MM.1S (cell line): ENCODE data around the gene BMPER.
A peak's percentile ranks its signal among the peaks of the same experiment; 100 is the strongest.

Source experiments
- DNase-seq: peaks from one replicate; pipeline ENCODE4 v3.0.0-alpha.2; 2015
- H2AFZ ChIP-seq: fragments of 300-600 bp; sonication (generic); 2 replicates; pipeline ENCODE4 v1.6.0; 2016; ENCODE audit warnings: antibody characterized with exemption, low read length
- H3F3A ChIP-seq: fragments of 300-600 bp; sonication (generic); 2 replicates; pipeline ENCODE4 v1.6.1; 2016; ENCODE audit warnings: mild to moderate bottlenecking, antibody characterized with exemption, low read length, moderate library complexity, mixed read lengths; ENCODE audit not compliant: insufficient read depth
- H3K27ac ChIP-seq: fragments of 300-600 bp; sonication (generic); 2 replicates; pipeline ENCODE4 v1.5.1; 2016; ENCODE audit warnings: mild to moderate bottlenecking, low read length
- H3K27me3 ChIP-seq: fragments of 300-600 bp; sonication (generic); replicated peaks from 2 replicates; pipeline ENCODE4 v1.6.0; 2016; ENCODE audit warnings: low read length; ENCODE audit not compliant: insufficient read depth
- H3K36me3 ChIP-seq: fragments of 300-600 bp; sonication (generic); replicated peaks from 2 replicates; pipeline ENCODE4 v1.6.1; 2016; ENCODE audit warnings: mild to moderate bottlenecking, low read length, mixed read lengths; ENCODE audit not compliant: insufficient read depth
- H3K4me1 ChIP-seq: fragments of 300-600 bp; sonication (generic); 2 replicates; pipeline ENCODE4 v1.6.1; 2016; ENCODE audit warnings: low read length, mixed read lengths
- H3K4me2 ChIP-seq: fragments of 300-600 bp; sonication (generic); 2 replicates; pipeline ENCODE4 v1.6.0; 2016; ENCODE audit warnings: low read depth, low read length
- H3K4me3 ChIP-seq: fragments of 300-600 bp; sonication (generic); 2 replicates; pipeline ENCODE4 v1.5.1; 2016; ENCODE audit warnings: low read length, mixed read lengths
- H3K79me2 ChIP-seq: fragments of 300-600 bp; sonication (generic); 2 replicates; pipeline ENCODE4 v1.6.1; 2016; ENCODE audit warnings: mixed run types, low read length, mixed read lengths
- H3K9ac ChIP-seq: fragments of 300-600 bp; sonication (generic); 2 replicates; pipeline ENCODE4 v1.6.1; 2016; ENCODE audit warnings: low read length, mixed read lengths
- H3K9me2 ChIP-seq: fragments of 300-600 bp; sonication (generic); replicated peaks from 2 replicates; pipeline ENCODE4 v1.6.1; 2016; ENCODE audit warnings: mild to moderate bottlenecking, low read length, mixed read lengths; ENCODE audit not compliant: insufficient read depth
- H3K9me3 ChIP-seq: fragments of 300-600 bp; sonication (generic); replicated peaks from 2 replicates; pipeline ENCODE4 v1.6.1; 2016; ENCODE audit warnings: mild to moderate bottlenecking, low read length, mixed read lengths; ENCODE audit not compliant: insufficient read depth
- H4K20me1 ChIP-seq: fragments of 300-600 bp; sonication (generic); 2 replicates; pipeline ENCODE4 v1.6.1; 2016; ENCODE audit warnings: mild to moderate bottlenecking, low read length, moderate library complexity, mixed read lengths; ENCODE audit not compliant: insufficient read depth
- EZH2 ChIP-seq: fragments of 300-600 bp; sonication (generic); optimal IDR thresholded peaks from 2 replicates; pipeline ENCODE3; 2017; ENCODE audit warnings: low read depth, mild to moderate bottlenecking, antibody characterized with exemption, low read length, mixed read lengths
- EZH2phosphoT487 ChIP-seq: fragments of 300-600 bp; sonication (generic); IDR thresholded peaks from 2 replicates; pipeline ENCODE4 v1.6.1; 2018; ENCODE audit warnings: antibody characterized with exemption, low read length
- TF ChIP-seq, protein P1 (sequence below): fragments of 300-600 bp; sonication (generic); IDR thresholded peaks from 2 replicates; pipeline ENCODE4 v1.5.1; 2016; ENCODE audit warnings: antibody characterized with exemption, low read length, mixed read lengths

The BMPER gene

GRCh38 chr7:33883671-33883965 lies 21.7 kb upstream of the BMPER start:
- TF ChIP-seq, protein P1, sequence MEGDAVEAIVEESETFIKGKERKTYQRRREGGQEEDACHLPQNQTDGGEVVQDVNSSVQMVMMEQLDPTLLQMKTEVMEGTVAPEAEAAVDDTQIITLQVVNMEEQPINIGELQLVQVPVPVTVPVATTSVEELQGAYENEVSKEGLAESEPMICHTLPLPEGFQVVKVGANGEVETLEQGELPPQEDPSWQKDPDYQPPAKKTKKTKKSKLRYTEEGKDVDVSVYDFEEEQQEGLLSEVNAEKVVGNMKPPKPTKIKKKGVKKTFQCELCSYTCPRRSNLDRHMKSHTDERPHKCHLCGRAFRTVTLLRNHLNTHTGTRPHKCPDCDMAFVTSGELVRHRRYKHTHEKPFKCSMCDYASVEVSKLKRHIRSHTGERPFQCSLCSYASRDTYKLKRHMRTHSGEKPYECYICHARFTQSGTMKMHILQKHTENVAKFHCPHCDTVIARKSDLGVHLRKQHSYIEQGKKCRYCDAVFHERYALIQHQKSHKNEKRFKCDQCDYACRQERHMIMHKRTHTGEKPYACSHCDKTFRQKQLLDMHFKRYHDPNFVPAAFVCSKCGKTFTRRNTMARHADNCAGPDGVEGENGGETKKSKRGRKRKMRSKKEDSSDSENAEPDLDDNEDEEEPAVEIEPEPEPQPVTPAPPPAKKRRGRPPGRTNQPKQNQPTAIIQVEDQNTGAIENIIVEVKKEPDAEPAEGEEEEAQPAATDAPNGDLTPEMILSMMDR, result no peak
- DNase-seq, result no peak
- H3K27ac ChIP-seq, result no peak overlapping the region
- H3K79me2 ChIP-seq, result no peaks in the 10 kb centered on the region
- H3K4me1 ChIP-seq, result no peaks in the 10 kb centered on the region
- H3K36me3 ChIP-seq, result no peaks in the 10 kb centered on the region
- H3K4me3 ChIP-seq, result no peak overlapping the region
- no peaks in the 10 kb centered on the region for H3F3A ChIP-seq
- H3K9ac ChIP-seq, result no peak overlapping the region
- no peak overlapping the region for H2AFZ ChIP-seq
- H3K27me3 ChIP-seq, result no peaks in the 10 kb centered on the region
- H3K9me3 ChIP-seq, result no peaks in the 10 kb centered on the region
- no peaks in the 10 kb centered on the region for H4K20me1 ChIP-seq
- no peaks in the 10 kb centered on the region for H3K9me2 ChIP-seq
- no peak overlapping the region for H3K4me2 ChIP-seq

DNA sequence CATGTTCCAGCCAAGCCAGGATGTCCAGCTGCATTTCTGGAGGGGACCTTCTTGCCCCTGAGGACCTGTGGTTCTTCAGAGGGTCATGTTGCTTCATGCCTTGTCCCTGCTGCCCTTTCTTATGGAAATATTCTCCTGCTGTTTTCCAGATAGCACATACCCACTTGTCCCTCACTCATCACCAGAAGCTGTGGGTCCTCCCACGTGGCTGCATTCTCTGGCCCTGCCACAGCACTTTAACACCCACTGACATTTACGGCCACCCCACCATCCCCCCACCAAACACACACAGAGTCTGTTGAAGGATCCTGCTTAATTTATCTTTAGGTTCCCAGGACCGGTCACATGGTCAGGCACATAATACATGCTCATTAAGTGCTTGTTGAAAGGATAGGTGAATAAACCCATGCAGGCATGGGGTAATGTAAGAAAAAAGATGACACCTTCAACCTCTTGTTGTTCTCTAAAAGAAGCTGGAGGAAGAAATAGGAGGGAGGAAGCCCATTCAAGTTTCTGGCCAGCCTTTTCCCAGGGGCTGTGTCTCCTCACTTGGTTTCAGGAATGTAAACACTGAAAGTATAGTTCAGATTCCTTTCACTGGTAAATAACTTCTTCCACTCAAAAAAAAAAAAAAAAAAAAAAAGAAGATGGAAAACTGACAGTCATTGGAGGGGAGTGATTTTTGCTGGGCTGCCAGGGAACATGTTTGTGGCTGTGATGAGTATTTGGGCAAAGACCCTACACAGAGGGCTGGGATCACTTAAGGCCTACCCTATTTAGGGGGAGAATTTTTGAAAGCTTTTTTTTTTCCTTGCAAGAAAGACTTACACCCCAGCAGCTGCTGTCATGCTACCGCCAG lies 19.8 kb upstream of the BMPER start:
- Histone ChIP-seq H3K9ac (no peak overlapping the region), H3K4me1 (no peaks in the 10 kb centered on the region), H3K4me2 (no peak overlapping the region), H3K9me2 (no peaks in the 10 kb centered on the region), H3K36me3 (no peaks in the 10 kb centered on the region), H3K27me3 (no peaks in the 10 kb centered on the region), H3K79me2 (no peaks in the 10 kb centered on the region), H3K4me3 (no peak overlapping the region), H4K20me1 (no peaks in the 10 kb centered on the region), H2AFZ (no peak overlapping the region), H3K9me3 (no peaks in the 10 kb centered on the region), H3F3A (no peaks in the 10 kb centered on the region), H3K27ac (no peak overlapping the region)
- TF ChIP-seq EZH2 (no peak), EZH2phosphoT487 (no peak)
- TF ChIP-seq, protein P1, result no peak
- DNase-seq, result no peak

- Histone ChIP-seq H3K4me3 (no peak overlapping the region), H3K27ac (no peak overlapping the region), H3K4me2 (no peak overlapping the region), H3K36me3 (no peaks in the 10 kb centered on the region), H3K9me3 (no peaks in the 10 kb centered on the region), H3K4me1 (no peaks in the 10 kb centered on the region), H3K27me3 (no peaks in the 10 kb centered on the region), H3K79me2 (no peaks in the 10 kb centered on the region), H3F3A (no peaks in the 10 kb centered on the region), H2AFZ (no peak overlapping the region), H4K20me1 (no peaks in the 10 kb centered on the region), H3K9me2 (no peaks in the 10 kb centered on the region), H3K9ac (no peak overlapping the region)
- TF ChIP-seq EZH2phosphoT487 (no peak), EZH2 (no peak)
- TF ChIP-seq, protein P1, result peak; percentile 6; the same call in 1 of the 2 replicates
- DNase-seq, result no peak
Observed at GRCh38 chr7:33886149-33886623, 19.2 kb upstream of the BMPER start.
